GM12892 (cell line): ENCODE data around the gene CNGB1.

Experiments
- POLR2A ChIP-seq: IDR thresholded peaks from 2 replicates; pipeline ENCODE4 v1.6.1; 2011; ENCODE audit warnings: low read depth, low read length, control low read depth
- TAF1 ChIP-seq: IDR thresholded peaks from 2 replicates; pipeline ENCODE4 v1.6.1; 2011; ENCODE audit warnings: low read depth, mild to moderate bottlenecking, control low read depth, low read length, borderline replicate concordance

- TF ChIP-seq POLR2A (no peak), TAF1 (no peak)
Observed at GRCh38 chr16:57912529-57913260, 58.2 kb downstream of the CNGB1 start.
